ENCODE measurements around the gene PER2.
"Not testable (repeated sequence)": the region's sequence is repeated elsewhere in the genome, so short reads cannot be mapped to it uniquely, and the experiment has no call there.

PER2 gene

DNA sequence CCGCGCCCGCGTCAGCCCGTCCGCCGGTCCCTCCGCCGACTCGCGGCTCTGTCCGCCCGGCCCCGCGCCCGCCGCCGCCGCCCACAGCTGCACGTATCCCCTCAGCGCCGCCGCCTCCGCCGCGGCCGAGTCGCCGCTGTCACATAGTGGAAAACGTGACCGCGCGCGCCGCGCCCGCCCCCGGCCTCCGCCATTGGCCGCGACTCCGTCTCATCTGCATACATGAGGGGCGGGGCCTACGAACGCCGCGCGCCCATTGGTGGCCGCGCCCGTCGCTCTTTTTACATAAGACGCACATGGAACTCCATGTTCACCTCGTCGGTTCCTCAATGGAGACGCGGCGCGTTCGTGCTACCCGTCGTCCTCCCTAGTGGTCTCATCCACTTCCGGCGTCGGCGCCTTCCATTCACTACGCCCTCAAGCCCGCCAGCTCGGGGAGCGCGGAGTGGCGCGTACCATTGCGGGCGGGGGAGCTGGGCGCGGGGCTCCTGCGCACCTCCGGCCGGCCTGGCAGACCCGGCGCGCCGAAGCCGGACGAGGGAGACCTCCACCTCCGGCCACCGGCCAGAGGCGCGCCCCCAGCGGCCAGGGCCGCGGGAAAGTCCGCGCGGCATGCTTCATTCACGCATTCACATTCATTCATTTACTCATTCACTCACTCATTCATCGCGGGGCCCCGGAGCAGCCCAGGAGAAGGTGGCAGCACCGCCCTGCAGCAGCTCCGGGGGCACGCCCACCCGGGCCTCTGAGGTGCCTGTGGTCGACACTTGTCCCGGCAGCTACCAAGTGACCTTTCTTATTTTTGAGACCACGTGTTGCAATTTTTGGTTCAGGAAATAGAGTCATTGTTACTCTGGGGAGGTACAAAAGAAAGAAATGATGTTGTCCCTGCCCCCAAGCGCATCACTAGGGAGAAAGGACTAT lies 502 bp upstream of the PER2 start:
- peak; percentile 87 for DNase-seq (ENCODE audit: low read depth)

DNA sequence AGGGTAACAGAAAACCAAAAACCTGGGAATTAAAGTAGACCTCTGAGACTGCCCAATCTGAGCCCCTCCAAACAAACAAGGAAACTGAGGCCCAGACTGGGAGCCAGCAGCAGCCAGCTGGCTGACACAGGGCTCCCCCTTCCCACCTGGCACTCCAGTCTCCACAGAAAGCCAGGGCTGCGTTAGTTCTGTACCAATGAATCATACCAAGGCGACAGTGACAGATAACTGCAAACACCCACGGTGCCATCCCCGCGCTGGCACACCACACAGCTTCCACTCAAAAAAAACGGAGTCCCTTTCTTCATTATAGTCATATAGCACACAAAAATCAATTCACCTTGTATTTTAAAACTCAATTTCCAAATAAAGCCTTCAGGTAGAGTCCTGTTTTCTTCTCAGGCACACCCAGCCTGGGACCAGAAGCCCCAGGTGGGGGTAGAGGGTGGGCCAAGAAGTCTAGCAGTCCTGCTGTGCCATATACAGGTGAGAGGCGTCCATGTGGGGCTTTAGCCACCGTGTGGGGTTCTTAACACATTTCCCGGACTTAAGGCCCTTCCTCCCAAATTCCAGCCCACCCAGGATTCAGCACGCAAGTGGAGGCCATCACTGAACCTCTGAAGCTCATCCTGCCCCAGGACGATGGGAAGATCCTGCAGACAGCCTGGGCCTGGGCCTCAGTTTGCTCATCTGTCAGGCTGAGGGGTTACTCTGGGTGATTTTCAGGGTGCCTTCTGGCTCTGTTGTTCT lies 1.2 kb downstream of the PER2 start:
- no peak for DNase-seq (ENCODE audit: low read depth)

DNA sequence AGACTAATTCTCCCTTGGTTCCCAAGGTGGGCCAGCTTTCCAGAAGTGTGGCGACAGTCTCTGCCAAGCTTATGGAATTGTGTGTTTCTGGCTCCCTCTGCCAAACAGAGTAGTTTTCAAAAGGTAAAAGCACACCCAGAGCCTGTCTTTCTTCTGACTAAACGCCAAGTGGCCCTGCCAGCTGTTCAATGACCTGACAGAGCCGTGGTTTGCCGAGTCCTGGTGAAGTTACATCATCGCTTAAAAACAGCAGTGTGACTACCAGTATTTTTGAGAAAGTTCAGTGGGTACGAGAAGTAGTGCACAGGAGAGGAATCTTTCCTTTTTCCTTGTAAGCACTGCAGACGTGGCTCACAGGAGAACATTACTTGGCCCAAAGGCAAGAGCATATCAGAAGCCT lies 1.9 kb downstream of the PER2 start:
- peak; percentile 72 for DNase-seq (ENCODE audit: low read depth)

DNA sequence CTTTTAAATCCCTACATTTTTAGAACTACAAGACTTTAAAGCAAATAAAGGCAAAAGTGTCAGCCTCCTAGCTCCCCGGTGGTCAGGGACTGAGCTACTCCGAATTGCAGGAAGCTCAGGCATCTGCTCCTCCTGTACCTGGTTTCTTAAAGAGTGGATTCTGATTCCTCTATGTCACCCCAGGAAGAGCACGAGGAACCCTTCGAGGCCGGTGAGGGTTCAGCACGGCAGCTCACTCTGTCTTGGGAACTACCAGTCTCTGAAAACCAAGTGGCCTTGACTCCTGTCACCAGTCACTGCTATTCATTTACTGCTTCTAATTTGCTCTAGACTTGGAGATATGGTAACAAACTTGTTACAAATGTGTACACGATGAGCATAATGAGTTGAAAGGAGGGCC lies 2.3 kb downstream of the PER2 start:
- DNase-seq (ENCODE audit: low read depth), result no peak

DNA sequence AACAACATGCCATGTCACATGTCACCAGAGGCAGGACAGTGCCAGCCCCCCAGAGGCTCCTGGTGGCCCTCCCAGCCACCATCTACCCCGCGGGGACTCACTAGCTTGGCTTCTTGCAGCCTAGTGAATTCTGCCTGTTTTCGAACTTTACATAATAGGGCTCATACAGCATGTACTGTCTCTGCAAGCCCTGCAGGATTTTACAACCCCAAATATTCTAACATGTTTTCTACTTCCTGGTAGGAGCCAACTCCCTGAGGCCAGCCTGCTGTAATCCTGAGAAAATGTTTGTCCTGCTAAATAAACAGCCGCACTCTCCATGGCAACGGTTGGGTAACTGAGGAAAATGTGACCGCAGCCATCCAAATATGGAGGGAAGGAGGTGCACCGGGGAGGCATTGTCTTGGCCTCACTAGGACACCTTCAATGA lies 2.7 kb downstream of the PER2 start:
- peak; percentile 98 for DNase-seq (ENCODE audit: low read depth)

DNA sequence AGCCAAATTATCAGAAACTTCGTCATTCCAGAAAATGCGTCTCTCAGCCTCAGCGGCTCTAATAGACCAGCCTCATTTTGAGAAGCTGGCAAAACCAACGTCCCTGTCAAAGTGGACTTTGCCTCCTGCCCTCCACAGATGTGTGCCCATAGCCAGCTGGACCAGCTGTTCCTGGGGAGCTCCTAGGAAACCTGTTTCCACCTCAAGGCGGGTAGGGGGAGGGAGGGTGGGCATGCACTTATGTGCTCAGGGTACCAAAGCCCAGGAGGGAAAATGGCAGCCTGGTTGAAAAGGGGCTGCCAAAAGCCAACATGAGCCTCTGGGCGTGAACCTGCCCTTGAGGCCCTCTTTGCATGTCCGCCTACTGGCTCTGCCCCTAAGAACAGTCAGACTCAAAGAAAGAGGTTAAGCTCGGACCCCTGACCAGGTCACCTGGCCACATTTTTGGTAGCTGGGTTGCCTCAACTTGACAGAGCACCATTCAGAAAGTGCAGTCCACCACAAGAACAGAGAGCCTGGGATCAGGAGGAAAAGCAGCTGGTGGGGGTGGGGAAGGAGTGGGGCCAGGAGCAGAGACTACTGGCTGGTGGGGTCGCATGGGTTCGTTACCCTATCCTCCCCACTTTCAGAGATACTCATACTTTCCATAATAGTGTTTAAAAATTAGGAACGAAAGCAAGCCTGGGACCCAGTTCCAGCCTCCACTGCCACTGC lies 3.5 kb downstream of the PER2 start:
- DNase-seq (ENCODE audit: low read depth), result no peak

DNA sequence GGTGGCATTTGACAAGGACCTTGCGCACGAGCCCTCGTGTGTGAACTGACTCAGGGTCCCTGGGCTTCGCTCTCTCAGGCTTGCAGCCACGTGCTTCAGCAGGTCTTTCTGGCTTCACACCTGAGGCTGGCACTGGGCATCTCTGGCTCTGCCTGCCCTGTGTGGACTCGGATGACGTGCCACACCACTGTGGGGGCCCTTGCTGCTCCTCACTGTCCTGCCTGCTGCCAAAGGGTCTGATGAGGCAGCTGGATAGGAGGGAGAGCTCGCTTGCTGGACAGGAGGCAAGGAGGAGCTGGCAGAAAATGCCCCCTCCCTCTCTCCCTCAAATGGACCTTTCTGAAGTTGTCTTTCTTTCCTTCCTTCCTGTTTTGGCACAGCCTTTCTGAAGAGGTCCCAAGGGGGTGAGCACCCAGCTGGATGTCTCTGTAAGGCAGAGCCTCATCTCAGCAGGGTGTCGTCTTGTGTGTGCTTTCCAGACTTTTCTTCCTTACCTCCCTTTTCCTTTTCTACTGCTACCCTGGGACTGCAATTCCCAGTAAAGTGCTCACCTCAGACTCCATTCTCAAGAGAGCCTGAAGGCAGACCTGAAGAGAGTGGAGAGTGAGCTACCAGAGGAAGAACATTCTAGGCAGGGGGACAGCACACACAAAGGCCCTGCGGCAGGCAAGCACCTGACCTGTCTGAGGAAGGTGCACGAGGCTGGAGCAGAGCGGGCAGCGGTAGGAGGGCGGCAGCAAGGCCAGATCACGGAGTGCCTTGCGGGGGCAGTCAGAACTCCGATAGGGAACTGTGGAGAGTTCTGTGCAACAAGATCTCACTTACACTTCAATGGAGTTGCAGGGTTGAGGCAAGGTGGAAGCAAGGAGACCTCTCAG lies 5.3 kb downstream of the PER2 start:
- no peak for DNase-seq (ENCODE audit: low read depth)

DNA sequence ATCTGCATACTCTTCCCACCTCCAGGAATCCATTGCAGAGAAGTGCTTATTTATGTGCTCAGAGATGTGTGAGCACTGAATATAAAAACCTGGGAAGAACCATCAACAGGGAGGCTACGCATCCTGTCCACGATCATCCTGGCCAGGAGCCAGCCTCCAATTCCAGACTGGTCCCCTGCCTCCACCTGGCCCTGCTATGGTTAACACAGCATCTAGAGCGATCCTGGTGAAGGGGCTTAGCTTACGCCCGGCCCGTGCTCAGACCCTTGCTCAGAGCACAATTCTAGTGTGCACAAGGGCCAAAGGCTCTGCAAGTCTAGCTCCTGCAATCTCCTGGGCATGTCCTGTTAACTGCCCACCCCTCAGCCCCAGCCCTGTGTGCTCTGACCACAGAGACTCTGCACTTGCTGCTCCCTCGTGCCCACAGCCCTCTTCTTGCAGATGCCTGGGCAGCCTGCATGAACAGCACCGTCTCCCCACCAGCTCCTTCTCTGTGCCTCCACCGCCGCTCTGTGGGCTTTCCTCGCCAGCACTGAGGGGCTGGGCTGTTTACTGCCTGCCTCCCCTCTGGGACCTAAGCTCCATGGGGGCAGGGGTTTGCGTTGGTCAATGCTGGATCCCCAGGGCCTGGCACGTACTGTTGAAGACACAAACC lies 6.5 kb downstream of the PER2 start:
- no peak for DNase-seq (ENCODE audit: low read depth)

DNA sequence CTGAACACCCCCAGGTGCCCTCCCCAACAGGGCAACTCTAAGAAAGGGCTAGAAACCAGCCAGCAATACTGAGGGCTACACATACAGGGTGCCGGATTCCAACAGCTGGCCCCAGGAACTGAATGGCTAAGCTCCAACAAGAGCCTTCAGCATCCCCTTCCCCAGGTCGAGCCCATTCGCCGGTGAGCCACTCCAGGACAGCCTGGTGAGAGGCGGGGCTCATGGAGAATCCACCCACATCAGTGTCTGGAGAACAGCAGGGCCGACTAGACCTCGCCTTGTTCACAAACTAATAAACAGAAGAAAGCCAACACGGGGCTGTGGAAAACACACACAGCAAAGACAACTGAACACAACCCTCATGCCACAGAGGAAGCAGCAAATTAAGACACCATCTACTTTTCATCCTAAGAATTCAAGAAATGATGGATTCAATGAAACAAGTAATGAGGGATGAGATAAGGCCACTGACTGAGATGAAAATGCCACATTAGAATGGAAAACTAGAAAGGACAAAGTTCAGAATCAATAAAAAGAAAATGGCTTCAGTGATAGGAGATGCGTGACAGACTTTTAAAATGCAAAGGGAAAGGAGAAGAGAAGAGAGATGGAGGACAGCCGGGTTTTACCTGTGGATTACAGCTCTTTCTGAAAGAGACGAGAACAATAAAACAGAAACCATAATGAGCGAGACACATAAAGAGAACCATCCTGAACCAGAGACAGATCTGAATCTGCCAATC lies 8.2 kb downstream of the PER2 start:
- no peak for DNase-seq (ENCODE audit: low read depth)

DNA sequence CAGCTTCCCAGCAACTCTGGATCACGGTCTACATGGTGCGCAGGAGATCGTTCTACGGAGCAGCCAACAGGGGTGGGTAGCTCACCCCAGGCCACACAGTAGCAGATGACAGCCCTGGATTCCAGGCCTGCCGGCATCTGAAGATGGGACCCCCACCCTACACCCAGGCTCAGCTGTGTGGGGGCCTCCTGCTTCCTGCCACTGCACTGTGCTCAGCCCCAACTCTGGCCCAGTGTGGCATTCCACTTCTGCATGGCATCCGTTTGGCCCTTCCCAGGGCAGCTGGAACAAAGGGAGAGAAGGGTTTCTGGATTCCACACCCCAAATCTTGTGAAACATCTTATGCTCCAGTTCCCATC lies 9.1 kb downstream of the PER2 start:
- DNase-seq (ENCODE audit: low read depth), result no peak

DNA sequence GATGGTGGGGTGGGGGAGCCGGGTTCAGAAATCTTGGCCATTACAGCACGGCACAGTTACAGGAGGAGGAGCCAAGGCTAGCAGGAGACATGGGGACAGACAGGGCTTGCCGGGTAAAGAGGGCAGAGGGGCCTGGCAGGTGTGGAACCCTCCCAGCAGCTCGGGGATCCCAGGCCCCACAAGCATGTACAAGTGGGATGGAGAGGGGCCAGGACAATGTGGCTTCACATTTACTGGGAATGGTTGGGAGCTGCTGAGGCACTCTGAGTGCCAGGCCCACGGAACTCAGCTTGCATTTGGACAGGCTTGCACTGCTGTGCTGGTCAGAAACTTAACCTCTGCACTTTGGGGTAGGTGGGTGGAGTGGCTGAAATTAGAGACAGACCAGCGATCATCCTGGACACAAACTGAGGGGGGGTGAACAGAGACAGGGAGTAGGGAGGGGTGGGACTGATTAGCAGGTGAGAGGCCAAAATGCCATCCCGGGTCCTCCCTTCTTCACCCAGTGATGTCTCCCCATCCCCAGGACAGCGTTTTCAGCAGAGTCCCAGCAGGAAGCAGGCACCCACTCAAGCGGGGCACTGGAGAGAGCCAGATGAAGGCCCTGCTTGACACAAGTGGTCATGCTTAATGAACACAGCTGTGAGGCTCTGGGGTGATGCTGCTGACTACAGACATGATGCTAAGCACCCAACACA lies 9.6 kb downstream of the PER2 start:
- DNase-seq (ENCODE audit: low read depth), result no peak

DNA sequence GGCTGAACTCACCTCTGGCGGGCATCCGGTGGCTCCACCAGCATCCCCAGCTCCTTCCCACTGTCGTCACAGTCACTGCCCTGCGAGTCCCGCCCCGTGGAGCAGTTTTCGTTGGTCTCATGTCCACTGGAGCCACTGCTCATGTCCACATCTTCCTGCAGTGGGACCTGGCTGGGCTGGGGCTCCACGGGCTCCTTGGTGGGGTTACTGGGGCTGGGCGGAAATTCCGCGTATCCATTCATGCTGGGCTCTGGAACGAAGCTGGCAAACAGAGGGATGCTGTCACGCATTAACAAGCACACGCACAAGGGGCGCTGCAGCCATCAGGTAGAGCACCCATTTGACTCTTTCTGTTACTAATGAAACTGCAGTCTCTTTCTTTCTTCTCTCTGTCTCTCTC lies 10.7 kb downstream of the PER2 start:
- DNase-seq (ENCODE audit: low read depth), result no peak

DNA sequence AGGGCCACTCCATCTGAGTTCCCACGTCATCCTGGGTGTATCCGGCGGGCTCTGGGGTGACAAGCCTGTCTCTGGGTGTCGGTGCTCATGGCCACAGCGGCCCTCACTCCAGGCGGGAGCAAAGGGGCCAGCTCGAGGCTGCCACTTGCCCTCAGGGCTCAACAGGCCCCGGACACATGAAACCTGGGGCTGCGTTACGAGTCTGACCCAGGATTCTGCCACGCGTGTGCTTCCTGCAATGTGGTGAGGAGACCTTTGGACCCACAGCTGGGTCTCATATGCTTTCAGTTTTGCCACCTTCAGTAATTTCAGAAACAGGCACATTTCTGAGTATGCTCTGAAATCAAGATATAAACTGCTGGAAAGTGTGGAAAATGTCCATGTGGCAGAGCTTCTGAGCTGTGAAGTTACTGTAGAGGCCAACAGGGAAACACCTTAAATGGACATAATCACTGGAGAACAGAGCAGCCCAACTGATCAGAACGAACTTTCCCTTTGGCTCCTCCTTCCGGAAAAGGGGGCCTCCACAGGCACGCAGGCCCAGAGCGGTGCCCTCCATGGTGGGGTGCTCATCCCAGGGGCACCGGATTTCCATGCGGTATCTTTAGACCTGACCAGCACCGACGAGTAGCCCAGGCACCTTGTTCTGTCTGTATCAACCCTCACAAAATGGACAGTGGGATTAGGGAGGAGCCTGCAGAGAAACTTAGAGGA lies 14.1 kb downstream of the PER2 start:
- DNase-seq (ENCODE audit: low read depth), result no peak

DNA sequence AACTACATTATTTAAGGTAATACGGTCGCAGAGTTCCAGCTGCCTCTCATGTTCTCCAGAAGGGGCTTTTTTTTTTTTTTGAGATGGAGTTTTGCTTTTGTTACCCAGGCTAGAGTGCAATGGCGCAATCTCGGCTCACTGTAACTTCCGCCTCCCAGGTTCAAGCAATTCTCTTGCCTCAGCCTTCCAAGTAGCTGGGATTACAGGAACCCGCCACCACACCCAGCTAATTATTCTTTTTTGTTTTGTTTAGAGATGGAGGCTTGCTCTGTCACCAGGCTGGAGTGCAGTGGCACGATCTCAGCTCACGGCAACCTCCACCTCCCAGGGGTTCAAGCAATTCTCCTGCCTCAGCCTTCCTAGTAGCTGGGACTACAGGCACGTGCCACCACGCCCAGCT lies 15.0 kb downstream of the PER2 start:
- DNase-seq (ENCODE audit: low read depth), result not testable (repeated sequence)

DNA sequence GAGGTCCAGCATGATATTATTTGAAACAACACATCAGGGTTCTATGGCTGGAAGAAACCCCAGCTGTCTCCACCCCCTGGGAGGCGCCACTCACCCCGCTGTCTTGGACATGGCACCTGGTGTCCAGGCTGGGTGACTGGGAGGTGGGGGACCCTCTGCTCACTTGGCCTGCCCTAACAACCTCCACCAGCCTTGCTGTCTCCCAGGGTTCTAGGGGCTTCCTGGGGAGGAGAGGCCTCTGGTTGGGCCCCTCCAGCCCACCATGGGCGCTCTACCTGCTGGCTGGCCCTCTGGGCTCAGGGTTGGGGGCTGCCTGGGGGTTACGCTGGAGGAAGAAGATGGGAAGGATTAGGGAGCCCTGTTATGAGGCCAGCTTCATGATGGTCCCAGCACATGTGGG lies 16.3 kb downstream of the PER2 start:
- no peak for DNase-seq (ENCODE audit: low read depth)

DNA sequence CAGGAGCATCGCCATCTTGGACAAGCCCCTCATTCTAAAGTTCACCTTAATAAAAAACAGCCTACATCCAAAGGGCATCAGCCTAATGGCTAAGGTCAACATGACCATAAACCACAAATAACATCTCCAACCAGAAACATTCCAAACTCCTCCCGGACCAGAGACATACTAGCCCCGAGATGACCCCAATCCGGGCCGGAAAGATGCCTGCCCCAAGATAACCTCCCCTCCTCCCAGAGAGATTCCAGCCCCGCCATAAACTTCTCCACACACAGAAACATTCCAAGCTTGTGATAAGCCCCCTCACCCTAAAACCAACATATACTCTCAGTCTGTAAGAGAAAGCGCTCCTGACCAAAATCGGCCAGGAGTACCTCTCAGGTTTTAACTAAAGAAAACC lies 16.7 kb downstream of the PER2 start:
- DNase-seq (ENCODE audit: low read depth), result not testable (repeated sequence)

DNA sequence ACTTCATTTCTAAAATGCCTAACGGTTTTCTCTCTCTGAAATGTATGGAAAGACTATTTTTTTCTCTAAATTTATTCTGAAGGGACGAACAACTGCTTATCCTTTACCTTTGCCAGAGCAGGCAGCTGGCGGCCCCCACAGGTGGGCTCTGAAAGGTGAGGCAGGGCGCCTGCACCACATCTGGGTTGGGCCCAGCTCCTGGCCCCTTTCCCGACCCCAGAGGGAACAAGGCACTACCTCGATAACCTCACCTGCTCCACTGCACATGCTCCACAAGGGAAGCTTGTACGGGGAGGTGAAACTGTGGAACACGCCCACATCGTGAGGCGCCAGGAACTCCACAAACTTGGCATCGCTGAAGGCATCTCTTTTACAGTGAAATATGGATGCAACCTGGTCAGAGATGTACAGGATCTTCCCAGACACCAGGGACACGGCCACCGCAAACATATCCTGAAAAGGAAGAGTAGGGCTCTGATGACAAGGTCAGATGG lies 17.3 kb downstream of the PER2 start:
- no peak for DNase-seq (ENCODE audit: low read depth)

DNA sequence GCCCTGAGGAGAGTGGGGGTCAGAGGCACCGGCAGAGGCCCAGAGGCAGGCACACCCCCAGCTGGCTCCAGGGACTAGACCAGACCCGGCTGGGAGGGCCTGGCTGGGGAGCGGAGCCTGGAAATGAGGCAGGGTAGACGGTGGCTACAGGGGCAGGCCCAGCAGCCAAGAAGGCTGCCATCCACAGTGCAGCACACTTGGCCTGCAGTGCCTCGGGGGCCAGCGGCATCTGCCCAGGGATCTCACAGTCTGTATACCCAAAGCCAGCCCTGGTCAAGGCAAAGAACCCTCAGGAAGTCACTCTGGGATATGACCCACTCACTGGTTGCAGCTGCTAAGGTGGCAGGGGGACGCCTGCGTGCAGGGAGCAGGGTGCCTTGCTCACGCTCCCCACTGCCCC lies 17.8 kb downstream of the PER2 start:
- no peak for DNase-seq (ENCODE audit: low read depth)

DNA sequence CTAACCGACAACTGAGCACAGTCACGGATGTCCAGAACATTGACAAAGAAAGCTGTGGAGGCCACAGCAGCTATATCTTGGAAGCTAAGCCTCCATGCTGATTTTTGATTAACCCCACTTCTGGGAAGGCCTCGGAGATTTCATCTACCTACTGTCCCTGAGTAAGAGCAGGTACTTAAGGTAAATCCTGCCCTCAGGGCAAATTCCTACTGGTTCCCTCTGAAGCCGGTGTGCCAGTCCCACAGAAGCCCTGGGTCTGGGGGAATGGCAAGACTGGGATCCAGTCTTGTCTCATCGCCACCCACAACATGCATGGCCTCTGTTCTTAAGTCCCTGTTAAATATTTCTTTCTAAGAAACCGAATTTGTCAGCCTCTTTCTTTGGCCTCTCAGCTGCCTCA lies 18.7 kb downstream of the PER2 start:
- no peak for DNase-seq (ENCODE audit: low read depth)
